GM19239 (cell line): ENCODE measurements around the gene TBC1D8.
A peak's percentile ranks its signal among the peaks of the same experiment; 100 is the strongest.

Experiments
- DNase-seq: peaks from one replicate; pipeline ENCODE4 v3.0.0; 2011; ENCODE audit warnings: low spot score; ENCODE audit not compliant: insufficient read length
- FAIRE-seq: peaks from 2 replicates; lab custom pipeline; 2011; peaks lifted over from hg19 to GRCh38; lab: Jason Lieb, UNC

Gene TBC1D8

DNA sequence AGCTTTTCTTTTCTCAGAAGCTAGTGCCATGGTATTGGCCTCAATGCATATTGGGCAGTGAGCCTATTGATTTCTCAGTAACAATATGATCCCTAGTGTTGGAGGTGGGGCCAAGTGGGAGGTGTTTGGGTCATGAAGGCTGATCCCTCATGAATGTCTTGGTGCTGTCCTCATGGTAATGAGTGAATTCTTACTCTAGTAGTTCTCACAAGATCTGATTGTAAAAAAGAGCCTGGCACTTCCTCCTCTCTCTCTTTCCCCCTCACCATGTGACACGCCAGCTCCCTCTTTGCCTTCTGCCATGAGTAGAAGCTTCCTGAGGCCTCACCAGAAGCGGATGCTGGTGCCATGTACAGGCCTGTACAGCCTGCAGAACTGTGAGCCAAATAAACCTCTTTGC, 12.8 kb upstream of the TBC1D8 start:
- DNase-seq = no peak
- no peak for FAIRE-seq

DNA sequence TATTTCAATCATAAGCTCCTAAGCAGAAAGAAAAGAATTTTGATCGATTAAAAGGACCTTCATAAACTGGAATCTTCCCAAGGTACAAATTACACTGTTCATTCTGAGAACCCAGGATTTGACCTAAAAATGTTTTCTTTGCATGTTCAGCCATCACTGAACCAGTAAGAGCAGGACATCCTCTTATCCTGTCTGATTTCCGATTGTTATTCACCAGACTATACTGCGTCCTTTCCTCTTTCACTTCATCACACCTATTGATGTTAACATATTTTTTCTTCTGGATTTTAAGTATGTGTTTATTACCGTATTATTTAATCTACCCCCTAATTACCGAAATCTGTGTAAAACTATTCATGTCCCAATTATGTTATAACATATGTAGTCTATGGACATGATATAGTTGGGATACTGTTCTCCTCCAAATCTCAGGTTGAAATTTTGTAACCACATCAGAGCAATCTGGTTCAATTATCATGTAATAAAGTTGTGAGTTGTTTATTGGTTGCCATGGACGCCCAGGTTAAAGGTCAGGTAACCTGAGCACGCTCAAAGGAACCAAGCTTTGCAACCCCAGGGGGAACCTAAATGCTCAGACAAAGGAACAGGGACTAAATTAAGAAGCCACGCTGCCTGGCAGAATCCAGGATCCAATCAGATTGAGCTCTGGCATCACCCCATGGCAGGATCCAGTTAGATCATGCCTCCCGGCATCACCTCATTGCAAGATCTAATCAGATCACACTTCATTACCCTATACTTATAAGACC, 11.6 kb upstream of the TBC1D8 start:
- DNase-seq (no peak), FAIRE-seq (no peak)

DNA sequence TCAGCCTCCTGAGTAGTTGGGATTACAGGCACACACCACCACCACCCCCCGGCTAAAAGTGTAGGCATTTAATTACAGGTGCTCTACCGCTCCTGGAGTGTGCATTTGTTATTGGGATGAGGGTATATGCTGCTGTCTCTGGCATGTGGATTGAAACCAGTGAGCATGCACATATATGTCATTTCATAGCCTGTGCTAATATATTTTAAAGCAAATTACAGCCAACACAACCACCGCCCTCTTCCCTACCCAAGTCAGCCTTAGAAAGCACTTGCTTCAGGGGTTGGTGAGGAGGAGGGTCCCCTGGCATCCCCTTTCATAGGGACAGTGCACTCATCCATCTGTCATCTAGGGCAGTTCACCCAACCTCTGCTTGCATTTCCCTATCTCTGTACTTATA, 10.5 kb upstream of the TBC1D8 start:
- FAIRE-seq (no peak), DNase-seq (no peak)

DNA sequence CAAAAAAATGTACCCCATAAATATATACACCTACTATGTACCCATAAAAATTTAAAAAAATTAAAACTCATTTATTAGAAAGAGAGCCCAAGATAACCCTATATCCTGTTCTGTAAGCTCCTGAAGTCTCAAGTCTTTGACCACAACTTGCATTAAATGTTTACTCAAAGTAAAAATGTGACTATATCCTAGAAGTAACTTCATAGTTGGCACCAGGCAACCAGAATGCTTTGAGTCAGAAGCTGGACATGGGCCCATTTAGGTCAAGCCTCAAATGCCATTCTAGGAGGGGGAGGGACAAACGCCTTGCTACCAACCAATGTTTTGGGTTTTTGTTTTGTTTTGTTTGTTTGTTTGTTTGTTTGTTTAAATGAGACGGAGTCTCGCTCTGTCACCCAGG, 9.3 kb upstream of the TBC1D8 start:
- FAIRE-seq = no peak
- no peak for DNase-seq

DNA sequence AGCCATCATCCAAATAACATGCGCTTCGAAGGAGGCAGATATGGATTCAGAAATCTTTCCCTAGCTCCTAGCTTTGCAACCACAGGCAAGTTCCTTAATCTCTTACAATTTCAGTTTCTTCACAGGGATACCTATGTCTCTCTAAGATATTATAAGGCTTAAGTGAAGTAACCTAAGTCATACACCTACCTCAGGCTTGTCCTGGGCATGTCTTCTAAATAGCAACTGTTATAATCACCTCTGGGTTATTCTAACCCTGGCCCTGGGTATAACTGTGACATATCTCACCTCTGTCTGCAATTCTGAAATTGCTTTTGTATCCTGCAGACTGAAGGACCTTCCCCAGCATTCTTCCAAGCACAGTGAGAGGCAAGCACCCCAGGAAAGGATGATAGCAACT, 8.3 kb upstream of the TBC1D8 start:
- FAIRE-seq (no peak), DNase-seq (no peak)

DNA sequence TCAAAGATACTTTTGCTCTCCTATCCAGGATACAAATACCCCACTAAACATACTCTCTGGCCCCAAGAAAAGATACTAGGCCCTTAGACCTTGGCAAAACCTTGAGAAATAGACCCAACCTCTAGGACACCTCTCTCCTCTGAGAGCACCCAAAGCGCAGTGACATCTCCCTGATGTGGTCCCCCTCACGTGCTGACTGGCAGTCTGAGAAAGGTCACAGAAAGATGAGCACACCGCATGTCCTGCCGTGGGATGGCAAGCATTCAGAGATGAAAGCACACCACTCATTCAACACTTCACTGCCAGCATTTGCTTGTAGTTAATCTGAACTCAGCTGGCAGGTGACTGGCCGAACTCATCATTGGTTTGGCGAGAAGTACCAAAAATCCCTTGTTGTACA, 6.1 kb upstream of the TBC1D8 start:
- DNase-seq = no peak

DNA sequence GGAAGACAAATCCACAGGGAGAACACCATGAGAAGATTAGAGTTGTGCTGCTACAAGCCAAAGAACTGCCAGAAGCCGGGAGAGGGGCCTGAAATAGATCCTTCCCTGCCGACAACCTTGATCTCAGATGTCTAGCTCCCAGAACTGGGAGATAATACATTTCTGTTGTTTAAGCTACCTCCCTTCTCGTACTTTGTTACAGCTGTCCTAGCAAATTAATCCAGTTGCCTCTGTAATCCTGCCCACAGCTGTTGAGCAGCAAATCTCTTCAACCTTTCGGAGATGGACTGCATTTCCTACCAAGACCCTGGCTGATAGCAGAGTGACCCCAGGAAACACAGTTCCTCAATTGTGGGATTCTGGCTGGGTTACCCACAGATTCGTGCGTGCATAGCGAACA, 2.6 kb upstream of the TBC1D8 start:
- FAIRE-seq (no peak), DNase-seq (no peak)

More for the DNA sequence above, 6.1 kb upstream of the TBC1D8 start:
- FAIRE-seq = no peak

DNA sequence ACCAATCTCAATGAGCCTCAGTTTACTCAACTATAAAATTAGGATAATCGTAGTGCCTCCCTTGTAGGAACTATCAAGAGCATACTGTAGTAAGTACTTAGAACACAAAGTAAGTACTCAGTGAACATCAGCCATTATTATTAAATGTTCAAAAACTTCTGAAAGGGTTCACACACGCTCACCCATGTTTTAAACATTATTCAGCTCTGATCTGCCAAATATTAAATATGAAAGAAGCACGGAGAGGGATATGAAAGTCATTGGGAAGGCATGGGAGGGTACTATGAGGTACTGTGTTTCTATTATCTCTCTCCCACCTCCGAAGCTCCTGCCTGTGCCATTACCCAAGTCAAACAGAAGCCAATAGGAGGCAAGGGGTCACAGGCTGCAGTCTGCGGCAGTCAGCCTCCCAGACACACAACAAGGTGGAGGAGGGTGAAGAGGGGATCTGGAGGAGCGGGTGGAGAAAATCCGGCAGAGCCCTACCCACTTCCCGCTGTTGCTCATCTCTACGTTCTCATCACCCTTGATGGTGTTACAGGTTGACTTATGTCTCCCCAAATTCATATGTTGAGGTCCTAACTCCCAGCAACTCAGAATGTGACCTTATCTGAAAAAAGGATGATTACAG, 2.0 kb upstream of the TBC1D8 start:
- no peak for FAIRE-seq
- no peak for DNase-seq

DNA sequence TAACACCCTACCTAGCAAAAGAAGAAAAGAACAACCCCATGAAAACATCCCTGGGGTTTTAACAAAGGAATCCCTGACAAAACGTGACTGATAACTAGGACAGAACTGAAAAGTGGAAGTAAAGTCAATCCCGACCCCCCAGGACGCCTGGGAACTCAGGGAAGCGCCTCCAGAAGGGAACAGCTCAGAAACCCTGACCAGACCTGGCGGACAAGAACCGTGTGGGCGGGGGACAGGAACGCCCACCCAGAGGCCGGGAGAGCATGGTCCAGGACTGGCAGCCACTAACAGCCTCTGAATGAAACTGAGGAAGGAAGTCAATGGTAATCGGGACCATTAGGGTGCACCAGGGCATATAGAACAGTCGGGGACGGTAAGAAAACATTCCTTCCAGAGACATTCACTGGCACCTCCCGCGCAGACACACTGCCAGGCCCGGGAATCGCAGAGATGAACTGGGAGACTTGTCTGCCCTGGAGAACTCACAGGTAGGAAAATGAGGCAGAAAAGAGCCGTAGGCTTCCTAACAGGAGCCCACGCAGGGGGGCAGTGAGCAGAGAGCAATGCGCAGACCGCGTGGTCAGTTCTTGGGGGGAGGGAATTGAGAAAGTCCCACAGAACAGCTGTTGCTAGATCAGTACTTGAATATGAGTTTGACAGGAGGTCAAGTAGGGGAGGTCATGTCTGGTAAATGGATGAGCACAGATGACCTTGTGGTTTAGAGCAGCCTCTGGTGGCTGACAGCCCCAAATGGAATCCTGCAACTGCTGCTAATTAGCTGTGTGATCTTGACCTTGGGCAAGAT, 1.3 kb upstream of the TBC1D8 start:
- FAIRE-seq (peak; percentile 31), DNase-seq (peak; percentile 67)

DNA sequence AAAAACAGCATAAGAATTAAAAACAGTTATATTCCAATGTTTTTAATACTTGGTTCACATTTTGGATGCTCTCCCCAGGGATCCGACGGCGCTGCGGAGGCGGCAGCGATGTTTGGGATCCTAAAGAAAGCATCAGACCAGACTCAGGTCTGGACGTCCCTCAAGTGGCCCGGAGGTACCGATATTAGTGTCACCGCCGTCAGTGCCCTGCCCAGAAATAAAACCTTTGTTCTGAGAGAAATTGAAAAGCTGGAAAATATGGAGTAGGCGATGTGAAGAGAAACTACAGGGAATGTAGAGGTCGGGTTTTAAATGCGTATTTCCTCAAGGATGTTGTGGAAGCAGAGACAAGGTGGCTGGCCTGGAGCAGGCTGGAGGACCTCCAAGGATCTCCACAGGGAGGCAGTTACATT, 683 bp upstream of the TBC1D8 start:
- no peak for DNase-seq
- FAIRE-seq = no peak

DNA sequence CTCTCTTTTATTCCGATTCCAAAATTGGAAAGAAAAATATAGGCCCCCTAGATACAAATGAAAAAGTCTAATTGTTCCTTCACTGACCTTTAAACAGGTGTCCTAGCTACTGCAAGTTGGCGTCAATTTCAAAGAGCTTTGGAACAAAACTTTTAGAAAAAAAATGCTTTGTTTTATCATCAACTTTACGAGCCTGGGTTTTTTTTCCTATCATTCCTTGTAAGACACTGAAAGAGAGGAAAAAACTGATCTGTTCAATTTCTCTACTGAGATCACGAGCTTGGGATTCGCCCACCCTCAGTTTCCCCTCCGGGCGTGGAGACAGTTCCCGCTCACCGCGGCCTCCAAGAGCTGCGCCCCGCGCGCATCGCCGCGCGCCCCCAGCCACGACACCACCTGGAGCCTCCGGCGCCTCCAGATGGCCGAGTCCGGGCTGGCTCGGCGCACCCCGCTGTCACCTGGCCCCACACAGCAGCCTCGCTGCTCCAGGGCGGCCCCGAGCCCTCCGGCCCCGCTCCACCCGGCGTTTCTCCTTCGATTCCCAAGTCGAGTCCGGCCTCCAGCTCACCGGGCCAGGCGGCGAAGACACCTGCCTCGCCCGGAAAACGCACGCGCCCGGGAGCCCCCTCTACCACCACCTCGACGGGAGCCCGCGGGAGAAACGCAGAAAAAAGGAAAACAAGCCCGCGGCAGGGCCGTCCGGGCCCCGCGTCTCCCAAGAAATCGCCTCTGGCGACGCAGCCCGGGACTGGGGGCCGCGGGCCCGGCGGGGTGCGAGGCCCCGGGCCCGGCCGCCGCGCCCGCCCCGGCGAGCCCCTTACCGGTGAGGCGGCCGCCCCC, 656 bp downstream of the TBC1D8 start:
- no peak for FAIRE-seq
- no peak for DNase-seq

DNA sequence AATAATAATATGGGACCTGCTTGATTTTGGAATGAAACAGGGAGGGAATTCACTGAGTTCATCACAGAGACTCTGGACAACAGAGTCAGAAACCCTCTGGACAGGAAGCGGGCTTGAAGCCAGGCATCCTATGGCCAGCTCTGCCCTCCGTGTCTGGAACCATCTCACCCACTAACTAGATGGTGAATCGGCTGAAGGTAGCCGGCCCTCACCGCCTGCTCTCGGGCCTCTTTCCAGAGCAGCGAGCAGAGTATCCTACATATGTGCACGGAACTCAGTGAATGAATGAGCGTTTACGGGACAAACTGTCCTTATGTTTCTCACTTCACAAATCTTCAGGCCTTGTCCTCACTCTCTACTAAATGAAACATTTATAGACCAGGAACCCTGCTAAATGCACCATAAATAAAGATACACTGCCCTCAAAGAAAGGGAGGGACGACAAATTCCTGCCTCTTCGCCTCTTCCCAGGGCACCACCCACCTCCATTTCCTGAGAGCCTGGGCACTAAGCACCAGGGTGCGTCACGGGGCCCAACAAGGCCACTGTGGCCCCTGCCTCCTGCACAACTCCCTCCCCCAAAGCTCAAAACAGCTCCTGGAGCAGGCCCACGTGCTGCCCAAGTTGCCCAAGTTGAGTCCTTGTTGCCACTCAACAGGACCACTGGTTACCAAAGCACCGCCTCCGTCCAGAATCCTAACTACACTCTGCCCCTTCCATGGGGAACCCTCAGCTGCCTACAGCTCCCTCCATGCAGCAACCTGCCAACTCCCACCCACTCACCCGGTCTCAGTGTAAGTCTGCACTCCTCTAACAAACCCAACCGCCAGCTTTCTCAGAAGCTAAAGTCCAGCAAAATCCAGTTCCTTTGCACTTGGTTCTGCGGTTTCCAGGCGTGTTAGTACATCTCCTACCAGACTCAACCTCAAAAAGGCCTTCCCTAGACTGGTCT, 1.7 kb downstream of the TBC1D8 start:
- DNase-seq (no peak), FAIRE-seq (no peak)

DNA sequence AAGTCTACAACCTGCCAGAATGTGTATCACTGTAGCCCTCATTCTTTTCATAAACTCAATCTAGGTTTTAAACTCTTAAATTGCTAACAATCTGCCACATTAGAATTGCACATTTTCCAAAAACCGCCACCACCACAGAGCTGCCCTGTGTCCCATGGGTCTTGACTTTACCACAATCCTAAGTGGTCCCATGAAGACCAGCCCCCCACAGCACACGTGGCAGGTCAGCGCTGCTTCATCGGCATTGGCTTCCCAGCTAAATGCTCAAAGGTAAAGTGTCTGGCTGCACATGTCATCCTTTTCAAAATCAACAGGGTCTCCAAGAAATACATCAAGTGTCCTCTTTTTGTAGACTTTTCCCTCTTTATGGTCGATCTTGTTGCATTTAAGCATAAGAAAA, 2.4 kb downstream of the TBC1D8 start:
- FAIRE-seq (no peak), DNase-seq (no peak)

DNA sequence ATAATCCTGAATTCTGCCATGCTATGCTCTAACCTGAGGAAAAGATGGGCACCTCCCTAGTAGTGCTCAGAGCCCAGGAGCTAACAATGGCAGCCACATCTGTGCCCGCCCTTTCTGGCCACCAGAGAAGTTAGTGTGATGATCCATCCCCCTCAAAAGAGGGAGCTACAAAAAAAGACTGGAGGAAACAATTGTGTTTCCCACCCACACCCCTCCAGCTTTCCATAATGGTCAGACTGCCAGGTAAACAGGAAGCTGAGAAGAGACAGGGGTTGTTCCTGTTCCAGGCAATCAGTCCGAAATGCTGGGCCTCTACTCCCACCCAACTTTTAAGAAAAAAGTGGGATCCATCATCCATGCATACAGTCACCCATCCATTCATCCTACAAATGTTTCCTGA, 3.2 kb downstream of the TBC1D8 start:
- no peak for FAIRE-seq
- no peak for DNase-seq

DNA sequence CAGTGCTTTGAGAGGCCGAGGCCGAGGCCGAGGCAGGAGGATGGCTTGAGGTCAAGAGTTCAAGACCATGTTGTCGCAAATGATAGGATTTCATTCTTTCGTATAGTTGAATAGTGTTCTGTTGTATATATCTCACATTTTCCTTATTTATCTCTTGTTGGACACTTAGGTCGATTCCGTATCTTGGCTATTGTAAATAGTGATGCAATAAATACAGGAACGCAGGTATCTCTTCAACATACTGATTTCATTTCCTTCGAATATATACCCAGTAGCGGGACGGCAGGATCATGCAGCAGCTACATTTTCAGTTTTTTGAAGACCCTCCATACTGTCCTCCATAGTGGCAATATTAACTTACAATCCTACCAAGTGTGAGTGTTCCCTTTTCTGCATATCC, 4.1 kb downstream of the TBC1D8 start:
- FAIRE-seq (no peak), DNase-seq (no peak)

DNA sequence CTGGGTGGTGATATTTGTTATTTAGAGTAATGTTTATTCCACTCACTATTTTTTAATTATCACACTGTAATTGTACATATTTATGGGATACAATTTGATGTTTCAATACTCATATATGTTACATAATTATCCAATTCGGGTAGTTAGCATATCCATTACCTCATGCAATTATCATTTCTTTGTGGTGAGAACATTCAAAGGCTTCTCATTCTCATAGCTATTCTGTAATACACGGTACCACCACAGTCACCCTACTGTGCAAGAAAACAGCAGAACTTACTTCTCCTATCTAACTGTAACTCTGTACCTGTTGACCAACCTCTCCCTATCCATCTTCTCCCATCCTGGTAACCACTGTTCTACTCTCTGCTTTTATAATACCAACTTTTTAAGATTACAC, 4.6 kb downstream of the TBC1D8 start:
- DNase-seq (no peak), FAIRE-seq (no peak)

DNA sequence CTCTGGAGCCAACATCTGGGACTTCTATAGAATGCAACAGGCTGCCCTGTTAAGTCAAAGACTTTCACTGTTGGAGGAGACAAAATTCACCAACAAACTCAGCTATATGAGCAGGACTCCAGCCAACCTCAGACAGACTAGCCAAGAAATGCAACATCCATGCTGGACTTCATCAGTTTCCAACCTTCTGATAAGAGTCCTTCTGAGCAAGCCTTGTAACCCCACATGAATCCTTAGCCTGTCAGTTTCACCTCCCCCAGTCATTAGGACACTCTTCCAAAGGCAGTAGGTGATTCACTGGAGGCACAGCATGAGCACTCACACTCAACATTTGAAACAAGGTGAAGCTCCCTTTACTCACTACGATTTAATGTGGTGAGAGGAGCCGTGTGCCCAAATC, 5.8 kb downstream of the TBC1D8 start:
- DNase-seq (no peak), FAIRE-seq (no peak)

DNA sequence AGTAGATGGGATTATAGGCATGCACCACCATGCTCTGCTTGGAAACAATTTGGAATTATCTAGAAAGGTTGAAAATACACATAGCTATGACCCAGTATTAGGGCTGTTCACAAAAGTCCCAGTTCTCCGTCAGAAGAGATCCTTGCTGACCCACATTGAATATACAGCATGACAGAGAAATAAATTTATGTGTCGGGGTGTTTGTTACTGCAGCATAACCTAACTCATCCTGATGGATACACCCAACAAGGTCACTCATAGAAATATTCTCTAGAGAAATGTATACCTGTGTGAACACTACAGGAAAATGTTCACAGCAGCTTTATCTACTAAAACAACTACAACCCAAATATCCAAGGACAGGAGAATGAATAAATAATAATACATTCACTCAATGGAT, 9.0 kb downstream of the TBC1D8 start:
- DNase-seq = no peak
- FAIRE-seq = no peak

DNA sequence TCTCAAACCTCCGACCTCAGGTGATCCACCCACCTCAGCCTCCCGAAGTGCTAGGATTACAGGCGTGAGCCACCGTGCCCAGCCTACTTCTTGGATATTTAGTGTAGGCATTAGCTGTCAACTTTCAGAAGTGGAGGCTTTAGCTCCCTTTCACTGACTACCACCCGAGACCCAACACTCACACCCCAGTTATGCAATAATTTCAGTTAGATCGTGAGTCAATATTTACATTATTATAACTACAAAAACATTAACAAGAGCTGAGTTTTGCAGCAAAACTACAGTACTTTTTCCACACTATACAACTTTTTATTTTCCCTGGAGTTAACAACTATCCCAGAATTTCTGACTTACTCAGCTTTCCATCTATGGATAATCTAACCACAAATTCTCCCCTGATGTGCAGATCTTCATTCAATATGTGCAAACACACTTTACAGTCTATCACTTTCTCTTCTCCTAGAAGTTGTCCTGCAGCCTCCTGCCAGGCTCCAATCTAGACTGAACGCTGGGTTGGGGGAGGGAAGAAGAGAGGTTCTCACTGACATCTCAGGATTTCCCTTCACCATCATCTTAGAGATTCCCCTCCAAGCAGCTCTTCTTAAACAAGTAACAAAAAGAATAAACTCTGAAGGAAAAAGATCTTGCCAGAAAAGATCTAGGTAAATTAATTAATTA, 10.1 kb downstream of the TBC1D8 start:
- FAIRE-seq = no peak
- DNase-seq = no peak
